NCI-H2196 (cell line): ENCODE data around the gene GPANK1.
A peak's percentile ranks its signal among the peaks of the same experiment; 100 is the strongest.

Experiments used
- DNase-seq: peaks from one replicate; lab custom pipeline; 2025; ENCODE audit not compliant: unreplicated experiment; lab: John Stamatoyannopoulos, UW

GPANK1 gene

GRCh38 chr6:31691564-31692108, 26.8 kb upstream of the GPANK1 start:
- DNase-seq, result no peak

GRCh38 chr6:31691078-31691463, 26.3 kb upstream of the GPANK1 start:
- DNase-seq, result no peak

- DNase-seq, result no peak
Measured at GRCh38 chr6:31690231-31691077, 25.7 kb upstream of the GPANK1 start.

GRCh38 chr6:31689249-31690110, 24.7 kb upstream of the GPANK1 start:
- DNase-seq, result no peak

GRCh38 chr6:31687860-31688693, 23.3 kb upstream of the GPANK1 start:
- DNase-seq, result no peak

- no peak for DNase-seq
Measured at GRCh38 chr6:31687321-31687720, 22.5 kb upstream of the GPANK1 start.

- DNase-seq, result no peak
Measured at GRCh38 chr6:31686483-31686882, 21.7 kb upstream of the GPANK1 start.

GRCh38 chr6:31683591-31683990, 18.8 kb upstream of the GPANK1 start:
- no peak for DNase-seq

GRCh38 chr6:31681135-31681671, 16.4 kb upstream of the GPANK1 start:
- DNase-seq, result no peak

- DNase-seq, result peak; percentile 87
Measured at GRCh38 chr6:31680226-31681134, 15.7 kb upstream of the GPANK1 start, which contains the start of gene LY6G5C. TSS of gene LY6G5C (minus strand) at chr6:31681067. CDS start at chr6:31680373, 694 bp downstream.

GRCh38 chr6:31677955-31678354, 13.2 kb upstream of the GPANK1 start:
- DNase-seq, result no peak

GRCh38 chr6:31676904-31677303, 12.1 kb upstream of the GPANK1 start:
- no peak for DNase-seq

- no peak for DNase-seq
Measured at GRCh38 chr6:31676322-31676903, 11.6 kb upstream of the GPANK1 start.

- DNase-seq, result no peak
Measured at GRCh38 chr6:31669676-31670075, 4.9 kb upstream of the GPANK1 start, which contains the start of gene LY6G5B. TSS of gene LY6G5B (plus strand) at chr6:31669976. CDS start at chr6:31670951, 975 bp downstream.

- DNase-seq, result no peak
Measured at GRCh38 chr6:31666337-31666965, 1.7 kb upstream of the GPANK1 start.

- DNase-seq, result peak; percentile 98
Measured at GRCh38 chr6:31665501-31666336, 922 bp upstream of the GPANK1 start, which contains the start of gene CSNK2B. TSS of gene CSNK2B (plus strand) at chr6:31666080. CDS start at chr6:31666832, 752 bp downstream.

GRCh38 chr6:31663961-31664789, 622 bp downstream of the GPANK1 start:
- DNase-seq, result no peak
